ENCODE measurements around the gene LARGE1. TPM values are rescaled to one million over a fixed set of nuclear protein-coding genes. Genes with fewer than 3 reads are reported as not detected.

Gene LARGE1
- total and polyA plus RNA-seq, 2 of the 13 experiments (the other 11 are each of a cell fraction or from before 2014, with no cell fraction given) = 8.4 to 11.0 TPM

DNA sequence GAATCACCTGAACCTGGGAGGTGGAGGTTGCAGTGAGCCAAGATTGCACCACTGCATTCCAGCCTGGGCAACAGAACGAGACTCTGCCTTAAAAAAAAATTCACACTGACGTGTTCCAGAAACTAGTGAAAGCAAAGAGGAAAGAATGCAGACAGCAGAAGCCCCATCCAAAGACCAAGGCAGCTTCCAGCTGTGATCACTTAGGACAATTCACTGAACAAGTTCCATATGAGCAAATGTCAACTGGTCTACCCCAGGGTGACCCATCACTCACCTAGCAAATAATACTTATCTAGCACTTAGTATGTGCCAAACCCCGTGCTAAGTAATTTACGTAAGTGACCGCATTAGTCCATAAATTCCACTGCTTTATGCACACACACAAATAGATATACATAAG lies 138.9 kb downstream of the LARGE1 start:
- ChIA-PET CTCF (ENCODE audit: low intra/inter-chr PET ratio, low total read pairs) (no interaction called here), POLR2A (no interaction called here)
- H3K79me2 ChIP-seq (ENCODE audit: insufficient read depth, low read length) = no peaks in the 10 kb centered on the region
- H3K36me3 ChIP-seq (replicated peaks in 1 of 2; ENCODE audit: control insufficient read depth in 1 of 2, insufficient read depth in 2 of 2, low read length in 2 of 2) = no peaks in the 10 kb centered on the region
- intact Hi-C loops (cut with micrococcal nuclease; ENCODE audit: unreplicated experiment) = no loop called here
- no peak for TF ChIP-seq CCAR2 (optimal IDR thresholded peaks at IDR 0.05; ENCODE audit: low read depth, low read length)
- DNase-seq (ENCODE audit: low spot score) (no peak), FAIRE-seq (no peak), ATAC-seq (no peak)
- WGBS (ENCODE audit: low lambda C conversion rate) = 88% methylated on average over 5 of the region's 5 CpGs
- no TSS peak for BruUV-seq (replicated peaks)
- H4K20me1 ChIP-seq (ENCODE audit: insufficient read depth, low read length) = peaks cover 4% of the 10 kb centered on the region; the same call in 1 of the 2 replicates
- no peak overlapping the region for H3K9ac ChIP-seq (ENCODE audit: insufficient read depth, low read depth, low read length)
- no peaks in the 10 kb centered on the region for H3K9me3 ChIP-seq (ENCODE audit: low read length)
- no peak overlapping the region for H3K4me2 ChIP-seq (ENCODE audit: low read depth, low read length)
- H3K4me3 ChIP-seq (replicated peaks in 1 of 3; ENCODE audit: insufficient read depth in 1 of 3, low read depth in 2 of 3, low read length in 3 of 3) = no peak overlapping the region
- no peak overlapping the region for H2AFZ ChIP-seq (ENCODE audit: low read length)
- in situ Hi-C loops (cut with HindIII; ENCODE audit: extremely low pct_ligation_motif_present, low pct_unique_long_range_greater_than_20kb) = no loop called here
- no peak overlapping the region for H3K27ac ChIP-seq (ENCODE audit: extremely low read length, insufficient read depth, low read length)
- H3K27me3 ChIP-seq (ENCODE audit: control insufficient read depth in 1 of 2, insufficient read depth in 2 of 2, low read length in 2 of 2) = no peaks in the 10 kb centered on the region
- peaks cover 20% of the 10 kb centered on the region for H3K4me1 ChIP-seq (ENCODE audit: insufficient read depth, low read length)

DNA sequence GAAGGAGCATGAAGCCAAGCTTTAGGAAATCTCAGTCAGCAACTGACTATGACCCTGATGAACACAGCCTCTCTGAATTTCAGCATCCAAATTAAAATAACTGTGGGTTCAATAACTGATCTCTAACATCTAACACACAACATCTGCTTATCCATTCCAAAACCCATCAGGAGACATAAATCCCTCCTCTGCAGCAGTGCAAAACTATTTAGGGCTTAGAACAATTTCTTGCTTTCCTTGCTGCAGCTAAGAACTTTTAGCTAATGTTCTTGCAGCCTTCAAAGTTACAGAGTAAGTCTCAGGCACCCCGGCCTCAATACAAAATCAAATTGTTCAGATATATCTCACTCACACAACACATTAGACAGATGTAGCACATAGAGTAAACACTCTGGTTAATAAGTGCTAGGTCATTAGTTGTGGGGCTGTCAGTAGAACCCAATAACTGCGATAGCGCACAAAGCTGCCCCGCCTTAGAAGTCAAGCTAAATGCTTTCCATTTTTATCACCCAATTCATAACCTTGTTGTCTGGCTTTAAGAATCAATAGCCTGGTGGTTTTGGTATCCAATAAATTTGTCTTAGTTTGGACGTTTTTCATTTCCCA lies 139.6 kb downstream of the LARGE1 start:
- H3K9me3 ChIP-seq (ENCODE audit: low read length) = no peaks in the 10 kb centered on the region
- H3K79me2 ChIP-seq (ENCODE audit: insufficient read depth, low read length) = no peaks in the 10 kb centered on the region
- H3K4me3 ChIP-seq (replicated peaks in 1 of 3; ENCODE audit: insufficient read depth in 1 of 3, low read depth in 2 of 3, low read length in 3 of 3) = no peak overlapping the region
- ATAC-seq (no peak), FAIRE-seq (no peak), DNase-seq (ENCODE audit: low spot score) (no peak)
- peaks cover 22% of the 10 kb centered on the region for H3K4me1 ChIP-seq (ENCODE audit: insufficient read depth, low read length)
- POLR2A ChIA-PET = no interaction called here
- WGBS (ENCODE audit: low lambda C conversion rate) = 70% methylated on average over 5 of the region's 5 CpGs
- H3K27me3 ChIP-seq (ENCODE audit: control insufficient read depth in 1 of 2, insufficient read depth in 2 of 2, low read length in 2 of 2) = no peaks in the 10 kb centered on the region
- H3K9ac ChIP-seq (ENCODE audit: insufficient read depth, low read depth, low read length) = no peak overlapping the region
- intact Hi-C loops (cut with micrococcal nuclease; ENCODE audit: unreplicated experiment) (no loop called here), in situ Hi-C loops (cut with HindIII; ENCODE audit: extremely low pct_ligation_motif_present, low pct_unique_long_range_greater_than_20kb) (no loop called here)
- BruUV-seq (replicated peaks) = no TSS peak
- H4K20me1 ChIP-seq (ENCODE audit: insufficient read depth, low read length) = peaks cover 4% of the 10 kb centered on the region; the same call in 1 of the 2 replicates
- H2AFZ ChIP-seq (ENCODE audit: low read length) = no peak overlapping the region
- no peak overlapping the region for H3K27ac ChIP-seq (ENCODE audit: extremely low read length, insufficient read depth, low read length)
- no peaks in the 10 kb centered on the region for H3K36me3 ChIP-seq (replicated peaks in 1 of 2; ENCODE audit: control insufficient read depth in 1 of 2, insufficient read depth in 2 of 2, low read length in 2 of 2)
- no peak overlapping the region for H3K4me2 ChIP-seq (ENCODE audit: low read depth, low read length)
- CTCF ChIA-PET (ENCODE audit: low intra/inter-chr PET ratio, low total read pairs) = no interaction called here
- no peak for TF ChIP-seq HOXA5 (CRISPR knock-in tag; IDR thresholded peaks at IDR 0.05)
- TF ChIP-seq ZNF180 (CRISPR knock-in tag; IDR thresholded peaks at IDR 0.05; ENCODE audit: borderline replicate concordance, low read depth) = no peak
- TF ChIP-seq SIN3B (IDR thresholded peaks at IDR 0.05; ENCODE audit: low read length) = no peak
- TF ChIP-seq ZC3H13 (CRISPR knock-in tag; IDR thresholded peaks at IDR 0.05) = no peak
- no peak for TF ChIP-seq MXI1 (IDR thresholded peaks at IDR 0.05; ENCODE audit: borderline replicate concordance, low read depth, low read length)
- TF ChIP-seq NR2F6 (IDR thresholded peaks at IDR 0.05) = no peak
- no peak for TF ChIP-seq NR2F6 (CRISPR knock-in tag; IDR thresholded peaks at IDR 0.05)
- TF ChIP-seq TBX2 (CRISPR knock-in tag; IDR thresholded peaks at IDR 0.05; ENCODE audit: borderline replicate concordance) = no peak
- TF ChIP-seq, protein P1, sequence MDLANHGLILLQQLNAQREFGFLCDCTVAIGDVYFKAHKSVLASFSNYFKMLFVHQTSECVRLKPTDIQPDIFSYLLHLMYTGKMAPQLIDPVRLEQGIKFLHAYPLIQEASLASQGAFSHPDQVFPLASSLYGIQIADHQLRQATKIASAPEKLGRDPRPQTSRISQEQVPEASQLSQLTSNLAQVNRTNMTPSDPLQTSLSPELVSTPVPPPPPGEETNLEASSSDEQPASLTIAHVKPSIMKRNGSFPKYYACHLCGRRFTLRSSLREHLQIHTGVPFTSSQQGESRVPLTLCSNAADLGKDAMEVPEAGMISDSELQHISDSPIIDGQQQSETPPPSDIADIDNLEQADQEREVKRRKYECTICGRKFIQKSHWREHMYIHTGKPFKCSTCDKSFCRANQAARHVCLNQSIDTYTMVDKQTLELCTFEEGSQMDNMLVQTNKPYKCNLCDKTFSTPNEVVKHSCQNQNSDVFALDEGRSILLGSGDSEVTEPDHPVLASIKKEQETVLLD (CRISPR knock-in tag; IDR thresholded peaks at IDR 0.05; ENCODE audit: low read depth) = no peak
- TF ChIP-seq, protein P2, sequence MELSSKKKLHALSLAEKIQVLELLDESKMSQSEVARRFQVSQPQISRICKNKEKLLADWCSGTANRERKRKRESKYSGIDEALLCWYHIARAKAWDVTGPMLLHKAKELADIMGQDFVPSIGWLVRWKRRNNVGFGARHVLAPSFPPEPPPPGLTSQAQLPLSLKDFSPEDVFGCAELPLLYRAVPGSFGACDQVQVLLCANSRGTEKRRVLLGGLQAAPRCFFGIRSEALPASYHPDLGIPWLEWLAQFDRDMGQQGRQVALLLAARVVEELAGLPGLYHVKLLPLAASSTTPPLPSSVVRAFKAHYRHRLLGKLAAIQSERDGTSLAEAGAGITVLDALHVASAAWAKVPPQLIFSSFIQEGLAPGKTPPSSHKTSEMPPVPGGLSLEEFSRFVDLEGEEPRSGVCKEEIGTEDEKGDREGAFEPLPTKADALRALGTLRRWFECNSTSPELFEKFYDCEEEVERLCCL (CRISPR knock-in tag; IDR thresholded peaks at IDR 0.05; ENCODE audit: borderline replicate concordance) = no peak
- TF ChIP-seq ZNF616 (CRISPR knock-in tag; IDR thresholded peaks at IDR 0.05; ENCODE audit: low read depth) = no peak
- TF ChIP-seq NONO (IDR thresholded peaks at IDR 0.05) = no peak
- TF ChIP-seq NONO (CRISPR knock-in tag; conservative IDR thresholded peaks at IDR 0.05) = no peak
- no peak for TF ChIP-seq EP300 (IDR thresholded peaks at IDR 0.05; ENCODE audit: low read depth in 2 of 2, low read length in 2 of 2)
- no peak for TF ChIP-seq EP300 (CRISPR knock-in tag; IDR thresholded peaks at IDR 0.05; ENCODE audit: borderline replicate concordance)
- no peak for TF ChIP-seq MED8 (CRISPR knock-in tag; IDR thresholded peaks at IDR 0.05; ENCODE audit: insufficient replicate concordance)
- no peak for TF ChIP-seq KLF16 (CRISPR knock-in tag; IDR thresholded peaks at IDR 0.05)
- no peak for TF ChIP-seq CBX1 (IDR thresholded peaks at IDR 0.05; ENCODE audit: low read depth)
